HG03064 (cell line): ENCODE data around the gene PCDHGA1.

Experiments used
- ATAC-seq: cut with Tn5 transposase; IDR thresholded peaks from one replicate; pipeline ENCODE4 v1.9.1; 2021; ENCODE audit warnings: low read depth; ENCODE audit not compliant: unreplicated experiment

The PCDHGA1 gene

DNA sequence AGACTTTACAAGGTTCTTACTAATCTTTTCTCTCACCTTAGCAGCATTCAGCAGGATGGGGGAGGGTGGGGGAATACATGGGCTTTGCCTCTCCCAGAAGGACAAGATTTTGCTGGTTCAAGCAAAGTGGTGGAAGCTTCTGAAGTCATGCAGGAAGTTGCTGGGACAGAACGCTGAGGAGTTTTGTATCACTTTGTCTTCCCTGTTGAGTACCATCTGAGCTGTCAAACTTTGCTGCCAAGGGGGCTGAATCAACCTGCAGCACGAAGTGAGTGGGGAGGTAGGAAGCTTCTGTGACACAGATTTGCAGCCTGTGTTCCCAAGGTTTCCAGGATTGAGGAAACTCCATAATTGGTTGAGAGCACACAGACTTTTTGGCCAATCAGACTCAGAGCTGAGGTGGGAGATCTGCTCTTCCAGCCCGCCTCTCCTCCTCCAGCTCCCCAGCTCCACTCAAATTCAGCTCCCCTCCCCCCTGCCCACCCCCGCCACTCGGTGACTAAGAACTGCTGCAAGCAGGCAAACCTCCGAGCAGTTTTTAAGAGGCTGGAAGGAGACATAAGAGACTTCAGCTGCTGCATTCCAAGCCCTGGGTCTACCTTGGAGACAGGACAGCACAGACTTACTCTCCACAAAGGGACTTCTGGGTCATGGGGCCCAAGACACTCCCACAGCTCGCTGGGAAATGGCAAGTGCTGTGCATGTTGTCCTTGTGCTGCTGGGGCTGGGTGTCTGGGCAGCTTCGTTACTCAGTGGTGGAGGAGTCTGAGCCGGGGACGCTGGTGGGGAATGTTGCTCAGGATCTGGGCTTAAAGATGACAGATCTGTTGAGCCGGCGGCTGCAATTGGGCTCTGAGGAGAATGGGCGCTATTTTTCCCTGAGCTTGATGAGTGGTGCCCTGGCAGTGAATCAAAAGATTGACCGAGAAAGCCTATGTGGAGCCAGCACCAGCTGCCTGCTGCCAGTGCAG, 158.6 kb downstream of the PCDHGA1 start, which contains the start of gene PCDHGC5:
Gene PCDHGC5 (plus strand): TSS at position 491 of the 971 bp plus-strand sequence. CDS start 160 bp downstream, at position 651.
- no peak for ATAC-seq

DNA sequence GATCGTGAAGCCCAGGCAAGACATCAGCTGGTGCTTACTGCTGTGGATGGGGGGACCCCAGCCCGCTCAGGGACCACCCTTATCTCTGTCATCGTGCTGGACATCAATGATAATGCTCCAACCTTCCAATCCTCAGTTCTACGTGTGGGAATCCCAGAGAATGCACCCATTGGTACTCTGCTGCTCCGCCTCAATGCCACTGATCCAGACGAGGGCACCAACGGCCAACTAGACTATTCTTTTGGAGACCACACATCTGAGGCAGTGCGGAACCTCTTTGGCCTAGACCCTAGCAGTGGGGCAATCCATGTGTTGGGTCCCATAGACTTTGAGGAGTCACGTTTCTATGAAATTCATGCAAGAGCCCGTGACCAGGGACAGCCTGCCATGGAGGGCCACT, 159.5 kb downstream of the PCDHGA1 start:
- ATAC-seq, result no peak

- ATAC-seq, result no peak
These were observed 160.0 kb downstream of the PCDHGA1 start for GRCh38 chr5:141490271-141490670.

GRCh38 chr5:141490771-141491170, 160.5 kb downstream of the PCDHGA1 start:
- no peak for ATAC-seq

GRCh38 chr5:141491323-141492167, 161.2 kb downstream of the PCDHGA1 start:
- ATAC-seq, result no peak

- no peak for ATAC-seq
These were observed 162.0 kb downstream of the PCDHGA1 start for GRCh38 chr5:141492168-141492885.

DNA sequence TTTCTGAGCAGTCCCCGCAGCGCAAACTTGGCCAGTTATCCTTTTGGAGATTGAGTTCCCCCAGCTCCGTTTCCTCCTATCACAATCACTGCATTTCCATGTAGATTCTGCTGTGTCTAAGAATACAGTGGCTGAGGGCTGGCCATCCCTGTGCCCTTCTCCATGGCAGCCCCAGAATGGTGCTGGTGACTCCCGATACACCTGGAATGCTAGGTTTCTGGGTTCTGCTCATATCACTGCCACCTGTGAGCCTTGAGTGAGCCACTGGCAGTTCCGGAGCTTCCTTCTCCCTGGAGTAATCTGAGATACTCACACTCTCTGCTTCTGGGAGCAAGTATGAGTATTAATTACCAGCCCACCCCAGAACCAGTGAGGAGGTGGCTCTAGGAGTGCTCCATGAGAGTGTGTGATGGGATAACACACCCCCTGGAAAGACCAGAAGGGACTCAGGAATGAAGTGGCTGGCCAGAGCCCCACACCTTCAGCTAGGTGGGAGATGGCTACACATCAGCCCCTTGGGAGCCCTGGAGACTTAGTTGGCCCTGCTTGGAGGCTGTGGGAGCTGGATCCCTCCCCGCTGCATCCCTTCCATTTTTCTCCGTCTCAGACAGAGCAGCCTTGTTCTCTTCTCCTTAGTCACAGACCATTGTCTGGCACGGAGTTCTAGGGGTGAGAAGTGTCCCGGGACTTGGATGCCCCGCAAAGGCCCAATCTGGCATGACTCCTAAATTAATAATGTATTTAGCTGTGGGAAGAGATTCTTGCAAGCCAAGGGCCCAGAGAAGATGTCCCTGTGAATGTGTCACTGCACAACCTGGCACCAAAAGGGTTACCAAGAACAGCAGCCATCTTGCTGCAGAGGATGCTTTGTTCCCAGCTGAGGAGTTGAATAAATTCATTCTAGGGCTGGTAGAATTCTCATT, 163.4 kb downstream of the PCDHGA1 start:
- ATAC-seq, result no peak

DNA sequence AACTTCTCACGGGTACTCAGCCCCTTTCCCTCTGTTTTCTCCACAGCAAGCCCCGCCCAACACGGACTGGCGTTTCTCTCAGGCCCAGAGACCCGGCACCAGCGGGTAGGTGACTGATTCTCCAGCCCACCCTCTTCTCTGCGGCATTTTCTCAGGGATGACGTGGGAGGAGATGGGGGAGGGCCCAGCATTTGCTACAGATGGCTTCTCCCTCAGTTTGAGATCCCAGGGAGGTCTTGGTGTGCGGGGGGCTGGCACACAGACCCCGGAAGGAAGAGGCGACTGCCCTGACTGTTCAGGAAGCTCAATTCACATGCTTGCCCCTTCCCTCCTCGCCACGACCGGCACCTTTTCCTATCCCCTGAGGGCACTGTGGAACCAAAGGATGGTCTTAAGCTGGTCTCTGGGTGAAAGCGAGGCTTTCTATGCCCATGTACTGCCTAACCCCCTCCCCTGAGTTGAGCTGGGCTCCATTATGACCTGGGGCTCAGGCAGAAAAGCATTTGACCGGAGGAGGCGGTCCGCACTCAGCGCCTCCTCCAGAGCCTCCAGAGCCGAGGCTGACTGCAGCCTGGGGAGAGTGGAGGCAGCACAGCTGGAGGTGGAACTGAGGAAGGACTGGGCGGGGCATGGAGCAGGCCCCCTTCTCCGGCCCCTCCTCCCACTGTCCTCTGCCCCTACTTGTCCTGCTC, 164.6 kb downstream of the PCDHGA1 start:
- ATAC-seq, result no peak

- no peak for ATAC-seq
These were observed 165.1 kb downstream of the PCDHGA1 start for GRCh38 chr5:141495453-141495811.

DNA sequence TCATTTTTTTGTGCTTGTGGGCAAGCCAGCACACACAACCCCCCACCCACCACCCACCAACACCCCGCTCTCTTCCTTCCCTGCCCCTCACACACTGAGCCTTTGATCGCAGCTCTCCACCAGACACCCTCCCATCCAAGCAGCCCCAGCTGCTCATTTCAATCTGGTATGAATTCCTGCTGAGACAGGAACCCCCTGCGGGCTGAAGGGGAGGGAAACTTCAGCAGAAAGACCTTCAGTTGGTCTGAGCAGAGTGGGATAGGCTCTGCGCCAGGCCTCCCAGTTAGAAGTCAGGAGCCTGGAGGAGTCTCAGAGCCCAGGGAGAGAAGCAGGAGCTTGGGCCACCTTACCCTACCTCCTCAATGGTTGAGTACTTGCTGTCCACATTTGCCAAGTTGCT, 165.7 kb downstream of the PCDHGA1 start:
- no peak for ATAC-seq

DNA sequence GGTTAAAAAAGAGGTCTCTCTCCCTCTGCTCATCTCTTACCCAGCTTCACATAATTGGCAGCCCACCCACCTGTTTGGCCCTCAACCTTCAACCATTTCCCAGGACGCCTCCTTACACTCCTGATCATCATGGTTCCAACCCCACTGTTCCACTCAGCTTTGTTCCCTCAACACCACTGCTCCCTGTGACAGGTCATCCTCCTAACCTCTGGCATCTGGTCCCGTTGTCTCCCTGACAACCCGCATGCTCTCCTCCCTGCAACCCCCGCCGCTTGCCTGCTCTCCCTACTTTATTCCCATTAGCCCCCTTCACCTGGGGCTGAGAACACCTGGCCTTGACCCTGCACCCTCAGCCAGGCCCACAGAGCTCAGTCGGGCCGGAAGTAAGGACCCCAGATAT, 171.4 kb downstream of the PCDHGA1 start:
- no peak for ATAC-seq

- ATAC-seq, result no peak
These were observed 173.4 kb downstream of the PCDHGA1 start for GRCh38 chr5:141503681-141504080.

DNA sequence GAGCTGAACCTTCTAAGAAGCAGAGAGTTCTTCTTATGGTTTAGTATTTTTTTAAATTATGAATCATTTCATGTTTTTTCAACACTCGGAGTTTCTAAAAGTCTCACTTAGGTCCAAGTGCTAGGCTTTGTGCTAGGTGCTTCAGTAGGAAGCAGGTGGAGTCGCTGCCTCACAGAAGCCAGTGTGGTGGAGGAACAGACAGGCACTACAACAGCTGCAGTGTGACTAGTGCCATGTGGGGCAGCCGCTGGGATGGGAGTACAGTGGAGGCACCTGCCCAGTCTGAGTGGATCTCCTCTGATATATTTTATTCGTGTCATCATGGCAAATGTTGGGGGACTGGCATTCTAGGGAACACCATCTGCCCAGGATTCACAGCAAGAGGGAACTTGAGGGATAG, 173.9 kb downstream of the PCDHGA1 start:
- ATAC-seq, result no peak

DNA sequence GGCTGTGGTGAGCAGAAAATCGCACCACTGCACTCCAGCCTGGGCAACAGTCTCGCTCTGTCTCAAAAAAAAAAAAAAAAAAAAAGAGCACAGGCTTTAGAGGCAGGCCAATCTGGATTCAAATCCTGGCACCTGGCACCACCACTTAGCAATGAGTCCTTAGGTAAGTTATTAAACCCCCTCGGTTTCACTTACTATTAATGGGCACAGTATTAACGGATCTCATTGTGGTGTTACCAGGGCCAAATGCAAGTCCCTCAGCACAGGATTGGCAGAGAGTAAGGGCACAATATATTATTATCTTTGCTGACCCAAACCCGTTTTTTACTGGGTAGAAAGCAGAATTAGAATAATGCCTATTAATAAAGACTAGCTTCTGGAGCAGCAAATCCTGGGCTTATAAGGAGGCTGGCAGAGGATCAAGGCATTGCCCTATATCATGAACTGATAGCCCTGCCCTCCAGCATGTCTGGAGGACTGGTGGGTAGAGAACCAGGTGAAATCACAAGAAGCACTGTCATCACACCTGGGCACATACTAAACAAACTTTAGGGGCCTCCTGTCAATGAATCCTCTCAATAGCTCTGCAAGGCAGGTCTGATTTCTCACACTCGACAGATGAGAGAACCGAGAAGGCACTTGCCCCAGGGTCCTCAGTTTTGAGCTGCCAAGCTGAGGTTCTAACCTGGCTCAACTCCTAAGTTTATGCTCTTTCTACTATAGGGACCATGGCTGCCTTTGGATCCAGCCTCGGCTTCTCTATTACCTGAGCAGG, 176.3 kb downstream of the PCDHGA1 start:
- no peak for ATAC-seq

- ATAC-seq, result peak; percentile 39
These were observed 177.2 kb downstream of the PCDHGA1 start for GRCh38 chr5:141507387-141508091.

- ATAC-seq, result no peak
These were observed 178.1 kb downstream of the PCDHGA1 start for GRCh38 chr5:141508440-141508797.

- ATAC-seq, result no peak
These were observed 178.7 kb downstream of the PCDHGA1 start for GRCh38 chr5:141508798-141509611.
